ENCODE results near the gene FKBP14. TPM values are rescaled to one million over a fixed set of nuclear protein-coding genes. Genes with fewer than 3 reads are reported as not detected.

Gene FKBP14
- total RNA-seq, 1 donor from 2014 or later, result 20.0 TPM

DNA sequence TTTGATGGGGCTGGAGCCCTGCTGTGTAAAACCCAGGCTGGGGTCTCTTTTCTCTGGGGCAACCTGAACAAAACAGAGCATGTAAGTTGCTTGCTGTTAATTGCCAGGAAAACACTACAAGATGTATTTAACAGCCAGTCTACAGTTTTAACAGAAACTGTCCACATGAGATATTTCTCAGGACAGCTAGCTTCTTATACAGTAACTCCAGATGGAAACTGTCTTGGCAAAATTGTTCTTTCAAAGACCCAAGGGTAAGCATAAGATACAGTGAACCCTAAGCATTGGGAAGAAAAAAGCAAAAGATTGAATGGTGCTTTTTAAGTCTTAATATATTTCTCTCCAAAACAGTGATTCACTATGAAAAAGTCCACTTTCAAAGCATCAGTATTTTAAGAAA, 8.1 kb downstream of the FKBP14 start:
- no peak for FAIRE-seq
- TF ChIP-seq CTCF (IDR thresholded peaks at IDR 0.05; ENCODE audit: insufficient read depth, low read length, severe bottlenecking), result no peak
- H3K4me3 ChIP-seq (ENCODE audit: low read depth, low read length), result no peak overlapping the region
- peaks cover 4% of the 10 kb centered on the region for H3K36me3 ChIP-seq (ENCODE audit: control insufficient read depth, insufficient read depth, low read length)
- no peaks in the 10 kb centered on the region for H3K27me3 ChIP-seq (ENCODE audit: control insufficient read depth, insufficient read depth, low read length)
- DNase-seq (ENCODE audit: low read depth), result no peak

DNA sequence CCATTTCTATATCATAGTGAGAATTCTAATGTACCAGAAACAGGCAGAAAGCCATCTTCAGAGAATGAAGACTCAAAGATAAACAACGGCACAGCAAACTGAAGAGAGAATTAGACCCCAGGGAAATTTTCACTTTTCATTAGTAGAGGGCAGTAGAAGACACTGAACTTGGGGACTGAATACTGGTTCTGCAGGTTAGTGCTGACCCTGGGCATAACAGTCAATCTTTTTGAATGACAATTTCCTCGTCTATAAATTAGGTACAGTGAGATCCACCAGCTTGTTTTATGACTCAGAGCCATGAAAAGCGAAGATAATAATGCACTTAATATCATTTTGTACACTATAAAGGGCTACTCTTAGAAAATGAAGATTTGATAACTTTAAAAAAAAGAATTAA, 13.7 kb downstream of the FKBP14 start:
- Histone ChIP-seq H3K27me3 (ENCODE audit: control insufficient read depth, insufficient read depth, low read length) (no peaks in the 10 kb centered on the region), H3K36me3 (ENCODE audit: control insufficient read depth, insufficient read depth, low read length) (no peaks in the 10 kb centered on the region), H3K4me3 (ENCODE audit: low read depth, low read length) (no peak overlapping the region)
- no peak for TF ChIP-seq CTCF (IDR thresholded peaks at IDR 0.05; ENCODE audit: insufficient read depth, low read length, severe bottlenecking)
- DNase-seq (ENCODE audit: low read depth) (no peak), FAIRE-seq (no peak)

- no peaks in the 10 kb centered on the region for H3K27me3 ChIP-seq (ENCODE audit: control insufficient read depth, insufficient read depth, low read length)
- TF ChIP-seq CTCF (IDR thresholded peaks at IDR 0.05; ENCODE audit: insufficient read depth, low read length, severe bottlenecking), result no peak
- no peaks in the 10 kb centered on the region for H3K36me3 ChIP-seq (ENCODE audit: control insufficient read depth, insufficient read depth, low read length)
- no peak overlapping the region for H3K4me3 ChIP-seq (ENCODE audit: low read depth, low read length)
- FAIRE-seq (no peak), DNase-seq (ENCODE audit: low read depth) (no peak)
Measured at GRCh38 chr7:30010021-30010420, 16.5 kb downstream of the FKBP14 start.

- DNase-seq (ENCODE audit: low read depth) (no peak), FAIRE-seq (no peak)
- TF ChIP-seq CTCF (IDR thresholded peaks at IDR 0.05; ENCODE audit: insufficient read depth, low read length, severe bottlenecking), result no peak
- H3K27me3 ChIP-seq (ENCODE audit: control insufficient read depth, insufficient read depth, low read length), result no peaks in the 10 kb centered on the region
- no peak overlapping the region for H3K4me3 ChIP-seq (ENCODE audit: low read depth, low read length)
- no peaks in the 10 kb centered on the region for H3K36me3 ChIP-seq (ENCODE audit: control insufficient read depth, insufficient read depth, low read length)
Measured at GRCh38 chr7:30005464-30005863, 21.0 kb downstream of the FKBP14 start.

- no peak for TF ChIP-seq CTCF (IDR thresholded peaks at IDR 0.05; ENCODE audit: insufficient read depth, low read length, severe bottlenecking)
- no peak for DNase-seq (ENCODE audit: low read depth)
- Histone ChIP-seq H3K4me3 (ENCODE audit: low read depth, low read length) (no peak overlapping the region), H3K36me3 (ENCODE audit: control insufficient read depth, insufficient read depth, low read length) (no peaks in the 10 kb centered on the region), H3K27me3 (ENCODE audit: control insufficient read depth, insufficient read depth, low read length) (no peaks in the 10 kb centered on the region)
- no peak for FAIRE-seq
Measured at GRCh38 chr7:30003098-30003497, 23.4 kb downstream of the FKBP14 start.

GRCh38 chr7:30001998-30002397, 24.5 kb downstream of the FKBP14 start:
- Histone ChIP-seq H3K36me3 (ENCODE audit: control insufficient read depth, insufficient read depth, low read length) (no peaks in the 10 kb centered on the region), H3K4me3 (ENCODE audit: low read depth, low read length) (no peak overlapping the region), H3K27me3 (ENCODE audit: control insufficient read depth, insufficient read depth, low read length) (no peaks in the 10 kb centered on the region)
- TF ChIP-seq CTCF (IDR thresholded peaks at IDR 0.05; ENCODE audit: insufficient read depth, low read length, severe bottlenecking), result no peak
- no peak for FAIRE-seq
- DNase-seq (ENCODE audit: low read depth), result no peak

Data from bronchial epithelial cell (primary cell).